GM19452 (cell line): ENCODE data around the gene SMIM5.
"Not testable (repeated sequence)": the region's sequence is repeated elsewhere in the genome, so short reads cannot be mapped to it uniquely, and the experiment has no call there.

ENCODE experiments used
- ATAC-seq: cut with Tn5 transposase; IDR thresholded peaks from one replicate; pipeline ENCODE4 v1.9.1; 2021; ENCODE audit not compliant: unreplicated experiment

Gene SMIM5

DNA sequence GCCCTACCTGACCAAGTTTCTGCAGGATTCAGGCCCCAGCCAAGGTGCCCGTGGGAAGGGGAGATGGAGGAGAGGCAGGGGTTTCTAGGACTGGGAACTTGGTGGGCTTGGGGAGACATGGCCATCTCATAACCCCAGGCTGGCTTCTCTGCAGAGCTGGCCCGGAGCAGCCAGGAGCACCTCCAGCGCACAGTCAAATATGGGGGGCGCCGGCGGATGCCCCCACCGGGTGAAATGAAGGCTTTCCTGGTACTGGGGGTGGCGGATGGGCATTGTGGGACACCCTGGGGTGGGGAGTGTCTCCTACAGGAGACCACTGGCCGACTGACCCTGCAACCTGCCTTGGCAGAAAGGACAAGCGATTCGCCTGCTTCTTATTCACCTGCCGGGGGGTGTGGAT is 9.2 kb upstream of the SMIM5 start:
- no peak for ATAC-seq

DNA sequence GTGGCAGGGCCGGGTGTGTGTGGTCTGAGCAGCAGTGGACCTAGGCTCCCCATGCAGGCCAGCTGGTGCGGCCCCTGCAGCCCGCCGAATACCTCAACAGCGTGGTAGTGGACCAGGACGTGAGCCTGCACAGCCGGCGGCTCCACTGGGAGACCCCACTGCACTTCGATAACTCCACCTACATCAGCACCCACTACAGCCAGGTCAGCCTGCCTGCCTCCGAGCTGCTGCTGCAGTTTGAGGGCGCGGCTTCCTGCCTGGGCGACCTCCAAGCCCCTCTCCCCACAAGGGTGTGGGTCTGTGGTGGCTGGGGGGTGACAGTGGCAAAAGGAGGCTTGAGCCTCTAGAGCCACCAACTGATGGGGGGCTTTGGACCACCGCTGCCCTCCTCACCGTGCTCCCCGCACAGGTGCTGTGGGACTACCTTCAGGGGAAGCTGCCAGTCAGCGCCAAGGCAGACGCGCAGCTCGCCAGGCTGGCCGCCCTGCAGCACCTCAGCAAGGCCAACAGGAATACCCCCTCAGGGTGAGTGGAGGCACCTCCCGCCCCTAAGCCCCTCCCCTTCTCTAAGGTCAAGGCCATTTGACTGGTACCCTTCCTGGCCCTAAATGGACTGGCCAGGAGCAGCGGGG is 8.4 kb upstream of the SMIM5 start:
- no peak for ATAC-seq

DNA sequence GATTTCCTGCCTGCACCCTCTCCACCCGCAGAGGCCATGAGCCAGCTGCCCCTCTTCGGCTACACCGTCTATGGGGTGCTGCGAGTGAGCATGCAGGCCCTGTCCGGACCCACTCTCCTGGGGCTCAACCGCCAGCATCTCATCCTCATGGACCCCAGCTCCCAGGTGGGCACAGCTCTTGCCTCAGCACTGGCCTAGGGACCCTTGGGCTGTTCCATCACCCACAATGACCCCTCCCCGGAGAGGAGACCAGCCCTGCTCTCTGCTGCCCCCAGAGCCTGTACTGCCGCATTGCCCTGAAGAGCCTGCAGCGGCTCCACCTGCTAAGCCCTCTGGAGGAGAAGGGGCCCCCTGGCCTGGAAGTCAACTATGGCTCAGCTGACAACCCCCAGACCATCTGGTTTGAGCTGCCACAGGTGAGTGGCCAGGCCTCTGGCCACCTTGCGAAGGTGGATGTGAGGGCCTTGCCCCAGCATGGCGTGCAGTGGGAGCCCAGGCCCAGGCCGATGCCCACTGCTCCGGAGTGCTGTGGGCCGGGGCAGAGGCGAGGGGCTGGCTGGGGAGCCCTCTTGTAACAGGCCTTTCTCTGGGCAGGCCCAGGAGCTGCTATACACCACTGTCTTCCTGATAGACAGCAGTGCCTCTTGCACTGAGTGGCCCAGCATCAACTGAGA is 7.3 kb upstream of the SMIM5 start:
- no peak for ATAC-seq

DNA sequence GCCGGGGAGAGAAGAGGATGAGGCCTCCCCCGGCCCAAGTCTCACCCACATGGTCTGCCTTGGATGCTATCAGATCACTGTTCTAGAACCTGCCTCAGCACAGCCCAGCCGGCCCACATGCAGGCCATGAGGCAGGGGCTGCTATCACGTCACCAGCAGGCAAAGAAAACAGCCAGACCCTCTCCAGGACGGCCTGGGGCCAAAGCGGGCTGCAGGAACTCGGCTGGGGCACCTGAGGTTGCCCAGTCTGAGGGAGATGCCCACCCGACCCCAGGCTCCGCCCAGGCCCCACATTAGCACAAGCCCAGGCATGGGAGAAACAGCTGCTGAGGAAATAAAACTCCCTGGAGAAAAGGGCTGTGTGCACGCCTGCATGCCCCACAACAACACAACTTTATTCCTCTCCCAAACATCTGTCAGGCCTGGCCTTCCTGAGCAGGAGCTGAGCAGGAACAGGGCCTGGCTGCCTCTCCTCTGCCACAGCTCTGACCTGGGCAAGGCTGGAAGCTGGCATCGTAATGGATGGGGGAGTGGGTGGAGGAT is 6.7 kb upstream of the SMIM5 start:
- no peak for ATAC-seq

DNA sequence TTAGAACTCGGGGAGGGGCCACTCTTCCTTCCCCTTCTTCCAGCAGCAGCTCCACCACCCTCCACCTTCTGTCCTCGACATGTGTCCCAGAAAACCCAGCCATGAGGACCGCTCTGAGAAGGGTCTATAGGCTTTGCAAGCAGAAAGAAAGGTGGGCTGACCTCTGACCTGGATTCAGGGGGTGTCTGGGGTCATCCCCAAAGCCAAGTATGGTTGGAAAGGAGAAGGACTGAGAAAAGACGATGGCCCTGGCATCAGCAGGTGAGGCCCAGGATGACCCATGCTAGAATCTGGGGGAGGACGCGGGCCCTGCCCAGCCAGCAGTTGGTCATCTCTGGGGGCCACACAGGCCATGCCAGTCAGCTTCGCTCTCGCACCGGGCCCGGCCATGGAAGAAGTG is 6.1 kb upstream of the SMIM5 start:
- no peak for ATAC-seq

DNA sequence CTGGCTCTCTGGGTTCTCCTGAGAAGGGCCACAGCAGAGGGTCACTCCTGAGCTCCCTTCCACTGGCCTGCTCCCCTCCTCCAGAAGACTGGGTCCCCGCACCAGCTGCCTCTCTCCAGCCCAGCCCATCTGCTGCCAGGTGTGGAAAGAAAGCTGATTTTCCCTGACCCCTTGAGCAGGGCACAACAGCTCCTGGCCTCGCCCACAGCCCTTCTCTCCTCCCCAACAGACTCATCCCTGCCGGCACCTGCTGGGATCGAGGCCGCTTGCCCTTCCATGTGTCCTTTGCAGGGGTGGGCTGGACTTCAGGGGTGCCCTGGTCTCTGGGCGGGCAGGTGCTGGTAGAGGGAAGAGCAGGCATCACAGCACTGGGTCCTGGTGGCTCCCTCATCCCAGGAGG is 4.8 kb upstream of the SMIM5 start:
- no peak for ATAC-seq

DNA sequence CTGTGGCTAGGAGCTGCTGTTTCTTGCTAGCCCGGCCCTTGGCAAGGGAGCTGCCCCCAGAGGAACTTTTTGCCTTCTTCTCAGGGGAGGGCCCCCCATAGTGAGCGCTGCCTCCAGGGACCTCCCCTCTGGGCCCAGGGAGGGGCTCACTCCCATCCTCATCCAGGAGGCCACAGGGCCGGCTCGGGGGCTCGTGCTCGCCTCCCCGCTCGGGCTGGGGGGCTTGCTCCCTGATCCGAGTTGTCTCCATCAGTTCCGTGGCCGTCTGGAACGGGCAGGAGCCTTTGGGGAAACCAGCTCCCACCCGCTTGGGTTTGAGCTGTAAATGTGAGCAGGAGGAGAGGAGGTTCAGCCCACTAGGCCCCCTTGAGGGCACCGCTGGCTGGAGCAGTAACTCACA is 4.1 kb upstream of the SMIM5 start:
- ATAC-seq, result no peak

DNA sequence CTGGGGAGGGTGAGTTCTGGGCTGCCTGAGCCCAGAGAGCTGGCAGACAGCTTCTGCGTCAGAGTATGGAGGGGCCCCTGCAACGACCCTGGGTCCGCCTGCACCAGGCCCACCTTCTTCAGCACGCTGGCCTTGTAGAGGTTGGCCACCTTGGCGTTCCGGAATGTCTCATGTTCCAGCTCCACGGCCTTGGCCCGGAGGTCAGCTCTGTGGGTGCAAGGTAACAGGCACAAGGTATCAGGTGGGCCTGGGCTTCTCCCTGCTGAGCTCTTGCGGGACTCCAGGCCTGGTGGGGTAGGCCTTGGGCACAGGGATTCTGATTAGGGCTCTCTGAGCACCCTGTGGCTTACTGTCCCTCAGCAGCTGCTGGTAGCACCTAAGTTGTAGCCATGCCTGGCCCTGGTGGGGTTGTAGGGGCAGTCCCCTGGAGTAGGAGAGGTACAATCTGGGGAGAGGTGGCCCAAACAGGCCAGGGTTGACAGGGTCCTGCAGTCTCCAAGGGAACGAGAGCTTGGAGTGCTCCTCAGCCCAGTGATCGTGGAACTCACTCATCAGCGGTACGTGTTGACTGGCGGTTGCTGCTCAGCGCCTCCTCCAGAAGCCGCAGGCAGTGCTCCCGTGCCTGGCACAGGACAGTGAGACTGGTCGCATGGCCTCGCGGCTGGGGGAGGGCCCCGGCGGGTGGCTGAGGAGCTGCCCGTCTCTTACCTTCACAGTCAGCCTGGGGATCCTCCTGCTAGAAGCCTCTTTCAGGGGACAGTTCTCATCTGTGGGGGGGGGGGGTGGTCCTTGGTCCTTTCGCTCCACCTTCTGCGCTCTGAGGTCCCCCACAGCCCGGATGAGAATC is 2.9 kb upstream of the SMIM5 start:
- ATAC-seq, result no peak

DNA sequence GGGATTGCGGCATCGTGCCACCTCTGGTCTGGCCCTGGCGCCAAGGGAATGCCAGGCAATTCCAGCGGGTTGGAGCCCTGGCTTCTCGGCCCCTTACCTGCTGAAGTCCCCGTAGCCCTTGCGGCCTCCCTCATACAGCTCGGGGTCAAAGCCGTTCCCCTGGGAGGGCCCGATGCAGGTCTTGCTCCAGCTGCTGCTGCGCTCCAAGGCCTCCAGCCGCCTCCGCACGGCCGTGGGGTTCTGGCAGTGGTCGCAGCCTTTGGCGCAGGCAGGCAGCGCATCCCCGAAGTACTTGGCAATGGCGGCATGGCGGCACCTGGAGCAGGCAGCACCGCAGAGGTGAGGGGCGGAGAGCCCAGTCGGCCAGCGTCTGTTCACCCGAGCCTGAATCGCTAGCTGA is 1.9 kb upstream of the SMIM5 start:
- no peak for ATAC-seq

DNA sequence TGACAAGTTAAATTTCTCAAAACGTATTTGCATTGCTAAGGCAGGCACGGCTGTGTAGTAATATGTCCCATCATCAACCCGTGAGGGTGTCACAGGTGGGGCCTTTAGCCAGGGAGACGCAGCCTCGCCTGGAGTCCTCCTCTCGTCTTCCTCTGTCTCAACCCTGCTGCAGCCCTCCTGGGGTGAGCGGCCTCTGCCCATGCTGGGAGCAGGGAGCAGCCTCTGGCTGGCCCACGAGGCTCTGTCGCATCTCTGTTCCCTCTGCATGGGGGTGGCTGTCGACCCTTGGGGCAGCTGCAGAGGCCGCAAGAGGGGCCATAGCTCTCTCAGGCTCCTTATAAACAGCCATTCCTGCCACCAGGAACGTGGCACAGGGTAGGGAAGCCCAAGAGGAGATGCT is 806 bp upstream of the SMIM5 start:
- no peak for ATAC-seq

DNA sequence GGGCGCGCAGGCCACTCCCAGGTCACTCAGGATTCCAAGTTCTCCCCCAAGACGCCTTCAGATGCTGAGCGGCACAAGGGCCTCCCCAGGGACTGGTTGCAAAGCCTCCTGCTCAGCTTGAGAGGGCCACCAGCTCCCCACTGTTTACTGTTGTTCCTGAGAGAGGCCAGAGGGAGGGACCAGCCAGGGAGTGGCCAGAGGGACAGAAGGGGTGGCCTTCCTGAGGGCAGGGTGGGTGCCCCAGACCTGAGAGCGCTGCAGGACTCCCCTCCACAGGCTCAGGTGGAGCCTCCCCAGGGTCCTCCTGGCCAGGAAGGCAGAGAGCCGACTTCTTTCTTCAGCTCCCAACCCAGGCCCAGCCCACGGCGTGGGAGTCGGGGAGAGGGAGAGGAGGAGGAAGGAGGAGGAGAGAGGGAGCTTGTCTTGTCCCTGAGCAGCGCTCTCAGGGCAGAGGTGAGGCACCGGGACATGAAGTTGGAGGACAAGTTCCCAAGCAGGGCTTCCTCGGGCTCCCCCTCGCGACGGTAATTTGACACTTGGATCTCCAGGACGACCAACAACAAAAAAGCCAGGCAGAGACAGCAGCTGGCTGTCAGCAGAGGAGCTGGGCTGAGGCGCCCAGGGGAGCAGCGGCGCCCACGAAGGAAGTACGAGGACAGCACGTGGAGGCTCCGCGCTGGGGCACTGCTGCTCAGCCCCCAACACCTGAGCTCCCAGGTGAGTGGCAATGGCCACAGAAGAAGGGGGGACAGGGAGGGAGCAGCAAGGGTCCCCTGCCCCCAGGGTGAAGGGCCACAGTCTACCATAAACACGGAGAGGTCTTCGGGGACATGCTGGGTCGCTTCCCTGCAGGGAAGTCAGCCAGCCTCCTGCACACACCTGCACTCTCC is 497 bp downstream of the SMIM5 start:
- ATAC-seq, result no peak

DNA sequence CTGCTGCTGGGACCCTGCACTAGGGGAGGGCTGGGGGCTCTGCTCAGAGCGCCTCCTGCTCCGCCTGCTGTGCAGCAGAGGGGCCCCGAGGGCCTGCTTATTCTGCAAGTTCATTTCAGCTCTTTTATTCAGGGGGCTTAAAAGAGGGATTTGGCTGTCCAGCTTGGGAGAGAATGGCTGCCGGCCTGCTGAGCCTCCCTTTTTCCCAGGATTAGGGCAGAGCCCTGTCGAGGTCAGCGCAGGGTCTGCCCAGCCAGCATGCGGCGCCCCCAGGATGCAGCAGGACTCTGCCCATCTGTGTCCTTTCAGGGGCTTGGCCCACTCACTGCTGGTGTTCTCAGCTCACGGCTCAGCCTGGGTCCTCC is 1.1 kb downstream of the SMIM5 start:
- no peak for ATAC-seq

DNA sequence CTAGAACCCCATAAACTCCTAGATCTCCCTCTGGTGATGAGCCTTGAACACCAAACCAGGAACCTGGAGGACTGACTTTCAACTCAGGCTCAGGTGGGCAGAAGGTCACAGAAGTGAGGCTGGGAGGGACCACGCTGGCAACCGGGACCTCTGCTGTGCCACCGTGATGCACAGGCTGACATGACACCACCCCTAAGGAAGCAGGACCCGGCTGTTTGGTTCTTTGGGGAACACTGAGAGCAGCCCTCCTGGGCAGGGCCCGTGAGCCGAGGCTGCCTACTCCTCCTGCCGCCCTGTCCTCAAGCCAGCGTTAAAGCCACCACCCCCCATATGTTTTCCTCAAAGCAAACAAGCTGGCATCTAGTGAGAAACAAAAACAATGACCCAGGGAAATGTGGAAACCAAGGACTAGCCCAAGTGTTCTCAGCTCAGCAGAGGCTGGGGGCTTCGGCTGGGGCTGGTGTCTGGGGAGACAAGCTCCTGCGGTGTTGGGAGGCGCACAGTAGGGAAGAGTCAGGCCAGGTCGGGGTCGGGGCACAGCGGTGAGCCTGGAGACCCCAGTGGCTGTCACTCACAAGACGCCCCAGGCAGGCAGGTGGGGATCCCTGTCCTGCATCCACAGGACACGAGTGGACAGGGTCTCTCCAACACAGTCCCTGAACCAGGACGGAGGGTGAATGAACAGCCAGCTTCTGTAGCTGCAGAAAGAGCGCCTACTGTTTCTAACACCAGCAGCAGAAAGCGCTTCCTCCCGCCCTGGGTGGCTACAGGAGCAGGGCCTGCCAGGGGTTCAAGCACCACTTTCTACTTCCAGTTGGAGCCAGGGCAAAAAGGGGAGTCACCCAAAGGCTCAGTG is 1.7 kb downstream of the SMIM5 start:
- ATAC-seq, result no peak

DNA sequence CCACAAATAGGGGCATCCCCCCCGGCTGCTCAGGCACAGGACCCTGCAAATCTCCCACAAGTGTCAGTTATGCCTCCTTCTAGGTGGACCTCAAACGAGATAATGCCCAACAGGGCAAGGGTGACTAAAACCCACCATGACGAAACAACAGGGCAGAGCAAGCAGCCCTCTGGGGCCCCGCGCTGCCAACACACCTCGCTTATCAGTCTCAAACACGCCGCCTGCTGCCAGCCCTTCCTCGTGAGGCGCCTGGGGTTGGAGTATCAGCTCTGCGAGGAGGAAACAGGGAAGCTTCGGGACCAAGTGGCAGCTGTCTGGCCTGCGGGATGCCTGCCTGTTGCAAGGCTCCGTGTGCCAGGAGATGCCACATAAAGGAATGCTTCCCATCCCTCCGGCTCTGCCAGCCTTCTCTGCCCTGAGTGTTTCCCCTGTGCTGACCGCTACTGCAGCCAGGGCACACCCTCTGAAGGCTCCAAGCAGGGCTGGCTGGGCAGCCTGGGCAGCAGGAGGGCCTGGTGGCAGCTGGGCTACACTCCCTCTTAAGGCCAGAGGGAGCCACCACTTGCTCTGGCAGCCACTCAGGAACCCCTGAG is 2.5 kb downstream of the SMIM5 start:
- ATAC-seq, result no peak

DNA sequence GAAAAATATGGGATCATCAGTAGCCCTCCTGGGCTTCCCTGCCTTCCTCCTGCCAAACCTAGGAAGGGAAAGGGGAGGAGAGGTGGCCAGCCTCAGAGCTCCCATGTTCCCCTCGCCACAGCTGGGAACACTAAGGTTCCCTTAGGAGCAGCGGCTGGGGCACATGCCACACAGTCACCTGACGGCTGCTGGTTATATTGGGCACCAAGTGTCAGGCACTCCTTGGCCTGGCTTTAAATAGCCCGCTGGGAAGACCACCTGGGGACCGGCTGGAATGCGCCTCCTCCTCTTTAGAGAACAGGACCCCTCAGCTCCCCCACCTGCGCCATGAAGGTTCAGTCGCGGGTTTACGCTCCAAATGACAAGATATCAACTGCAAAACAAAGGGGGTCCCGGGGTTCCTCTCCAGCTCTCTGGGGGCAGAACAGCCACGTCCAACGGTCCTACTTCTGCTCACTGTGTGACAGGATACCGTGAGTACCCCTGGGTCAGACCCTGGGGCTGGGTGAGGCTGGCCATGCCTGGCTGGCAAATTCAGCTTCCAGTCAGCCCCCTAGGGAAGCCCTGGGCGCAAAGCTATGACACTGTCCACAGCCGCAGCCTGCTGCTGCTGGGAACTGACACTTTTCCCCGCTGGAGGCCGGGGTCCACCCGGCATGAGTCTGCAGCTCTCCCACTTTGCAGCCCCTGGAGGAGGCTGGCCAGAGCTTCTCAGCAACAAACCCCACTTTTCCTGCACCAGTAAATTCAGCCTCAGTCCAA is 3.3 kb downstream of the SMIM5 start:
- ATAC-seq, result no peak

DNA sequence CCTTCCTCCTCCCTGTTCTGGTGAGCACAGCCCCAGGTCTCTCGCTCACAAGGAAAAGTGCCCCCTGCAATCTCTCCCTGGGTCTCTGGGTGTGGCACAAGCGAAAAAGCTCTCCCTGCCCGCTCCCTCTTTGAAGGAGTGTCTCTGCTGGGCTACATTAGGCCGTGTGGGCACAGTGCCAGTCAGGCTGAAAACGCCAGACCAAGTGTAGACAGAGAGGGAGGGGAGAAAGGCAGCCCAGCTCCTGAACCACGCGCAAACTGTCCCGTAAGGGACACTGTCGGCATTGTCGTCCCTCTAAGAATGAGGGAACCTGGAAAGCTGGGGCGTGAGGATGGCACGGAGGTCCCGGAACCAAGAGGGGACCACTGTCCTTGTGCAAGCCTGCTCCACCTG is 3.9 kb downstream of the SMIM5 start:
- ATAC-seq, result no peak

DNA sequence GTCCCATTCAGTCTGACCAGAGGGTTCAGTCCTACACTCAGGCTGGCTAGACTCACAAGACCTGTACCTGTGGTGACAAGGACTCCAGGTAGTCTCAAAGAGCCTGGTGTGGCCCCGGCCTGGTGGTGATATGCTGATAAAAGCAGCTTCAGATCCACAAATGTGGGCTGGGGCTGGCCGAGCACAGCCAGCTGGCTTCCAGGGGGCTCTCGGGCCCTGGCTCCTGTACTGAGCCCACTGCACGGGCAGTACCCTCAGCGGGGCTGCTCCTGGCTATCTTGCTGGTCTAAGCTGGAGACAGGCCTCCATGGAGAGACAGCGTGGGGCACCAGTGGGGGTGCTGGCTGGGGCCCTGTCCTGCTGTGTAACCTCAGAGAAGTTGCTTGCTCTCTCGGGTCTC is 4.3 kb downstream of the SMIM5 start:
- ATAC-seq, result no peak

DNA sequence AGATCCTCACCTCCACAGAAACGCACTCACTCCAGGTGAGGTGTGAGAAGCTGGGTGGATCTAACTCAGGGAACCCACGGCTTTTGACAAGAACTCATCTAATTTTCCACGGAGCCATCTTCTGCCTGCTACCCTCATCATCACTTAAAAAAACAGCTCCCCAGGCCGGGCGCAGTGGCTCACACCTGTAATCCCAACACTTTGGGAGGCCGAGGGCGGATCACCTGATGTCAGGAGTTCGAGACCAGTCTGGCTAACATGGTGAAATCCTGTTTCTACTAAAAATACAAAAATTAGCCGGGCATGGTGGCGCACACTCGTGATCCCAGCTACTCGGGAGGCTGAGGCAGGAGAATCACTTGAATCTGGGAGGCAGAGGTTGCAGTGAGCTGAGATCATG is 4.8 kb downstream of the SMIM5 start:
- not testable (repeated sequence) for ATAC-seq

DNA sequence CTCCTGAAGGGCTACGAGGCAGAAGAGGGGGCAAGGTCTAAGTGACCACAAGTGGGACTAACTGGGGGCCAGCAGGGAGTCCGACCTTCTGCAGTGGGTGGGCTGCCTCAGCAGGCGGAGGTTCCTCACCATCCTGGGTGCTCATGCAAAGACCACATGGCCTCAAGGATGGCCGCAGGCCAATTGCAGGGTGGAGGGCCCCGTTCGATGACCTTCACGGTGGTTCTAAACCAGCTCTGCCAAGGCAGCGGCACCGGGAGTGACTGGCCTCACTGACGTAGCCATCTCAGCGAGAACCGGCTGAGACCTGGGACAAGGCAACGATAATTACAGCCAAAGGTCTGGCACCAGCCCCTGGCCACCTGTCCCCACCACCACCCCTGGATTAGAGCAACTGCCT is 5.7 kb downstream of the SMIM5 start:
- ATAC-seq, result no peak
